ENCODE results near the gene STIP1. TPM values are rescaled to one million over a fixed set of nuclear protein-coding genes. Genes with fewer than 3 reads are reported as not detected.

Gene STIP1
- total RNA-seq, 1 donor from 2014 or later, result 110 TPM

DNA sequence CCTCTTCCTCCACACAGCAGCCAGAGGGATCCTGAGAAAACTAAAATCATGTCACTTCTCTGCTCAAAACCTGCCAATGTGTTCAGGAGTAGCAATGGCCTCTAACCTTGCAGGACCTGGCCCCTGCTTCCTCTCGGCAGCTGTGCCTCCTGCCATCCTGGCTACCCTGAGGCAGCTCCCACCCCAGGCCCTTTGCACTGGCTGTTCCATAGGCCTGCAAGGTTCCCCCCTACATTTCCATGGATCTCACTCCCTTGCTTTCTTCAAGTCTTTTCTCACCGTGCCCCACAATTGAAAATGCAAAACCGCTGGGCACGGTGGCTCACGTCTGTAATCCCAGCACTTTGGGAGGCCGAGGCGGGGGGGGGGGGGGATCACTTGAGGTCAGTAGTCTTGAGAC lies 2.1 kb upstream of the STIP1 start:
- no peak for DNase-seq
- ATAC-seq, result no peak
- Histone ChIP-seq H3K27ac (no peak overlapping the region), H3K4me1 (peaks cover 34% of the 10 kb centered on the region), H3K36me3 (no peaks in the 10 kb centered on the region), H3K9me3 (no peaks in the 10 kb centered on the region), H3K27me3 (no peaks in the 10 kb centered on the region), H3K4me3 (no peak overlapping the region)
- TF ChIP-seq CTCF (IDR thresholded peaks at IDR 0.05), result no peak
- intact Hi-C loops (cut with DNase I), result no loop called here

- no peaks in the 10 kb centered on the region for H3K27me3 ChIP-seq
- H3K36me3 ChIP-seq, result peaks cover 6% of the 10 kb centered on the region
- peaks cover 42% of the 10 kb centered on the region for H3K4me1 ChIP-seq
- DNase-seq (peak; percentile 95), ATAC-seq (peak; percentile 66)
- intact Hi-C loops (cut with DNase I), result no loop called here
- peak; percentile 40 for TF ChIP-seq CTCF (IDR thresholded peaks at IDR 0.05)
- no peaks in the 10 kb centered on the region for H3K9me3 ChIP-seq
- H3K4me3 ChIP-seq, result peak overlapping the region; percentile 90
- H3K27ac ChIP-seq, result peak overlapping the region; percentile 96
Measured at GRCh38 chr11:64185175-64185692, 737 bp upstream of the STIP1 start.

GRCh38 chr11:64186492-64187165 lies 658 bp downstream of the STIP1 start:
- Histone ChIP-seq H3K36me3 (peaks cover 11% of the 10 kb centered on the region), H3K4me3 (no peak overlapping the region), H3K4me1 (peaks cover 34% of the 10 kb centered on the region), H3K27me3 (no peaks in the 10 kb centered on the region), H3K9me3 (no peaks in the 10 kb centered on the region), H3K27ac (no peak overlapping the region)
- intact Hi-C loops (cut with DNase I), result no loop called here
- no peak for ATAC-seq
- no peak for TF ChIP-seq CTCF (IDR thresholded peaks at IDR 0.05)
- DNase-seq, result no peak

DNA sequence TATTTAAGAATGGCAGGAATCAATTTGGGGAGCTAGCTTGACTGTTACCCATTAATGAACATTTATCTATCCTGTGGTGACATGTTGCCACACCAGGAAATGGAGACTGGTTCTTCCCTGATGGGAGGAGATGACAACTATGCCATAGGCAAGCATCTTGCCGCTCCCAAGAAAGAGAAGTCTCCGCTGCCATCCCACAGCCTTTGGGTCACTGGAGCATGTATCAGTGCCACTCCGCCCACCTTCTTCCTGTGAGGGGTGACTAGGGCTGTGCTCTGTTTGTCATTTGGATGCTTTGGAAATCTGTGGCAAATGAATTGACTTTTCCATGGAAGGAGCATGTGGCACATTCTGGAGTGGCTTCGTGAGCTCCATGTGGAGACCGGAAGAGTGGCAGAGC lies 6.5 kb downstream of the STIP1 start:
- peaks cover 10% of the 10 kb centered on the region for H3K4me1 ChIP-seq
- H3K36me3 ChIP-seq, result peaks cover 62% of the 10 kb centered on the region
- no peak overlapping the region for H3K27ac ChIP-seq
- H3K27me3 ChIP-seq, result no peaks in the 10 kb centered on the region
- H3K9me3 ChIP-seq, result no peaks in the 10 kb centered on the region
- ATAC-seq (peak; percentile 92), DNase-seq (no peak)
- H3K4me3 ChIP-seq, result no peak overlapping the region
- no peak for TF ChIP-seq CTCF (IDR thresholded peaks at IDR 0.05)
- intact Hi-C loops (cut with DNase I), result no loop called here

DNA sequence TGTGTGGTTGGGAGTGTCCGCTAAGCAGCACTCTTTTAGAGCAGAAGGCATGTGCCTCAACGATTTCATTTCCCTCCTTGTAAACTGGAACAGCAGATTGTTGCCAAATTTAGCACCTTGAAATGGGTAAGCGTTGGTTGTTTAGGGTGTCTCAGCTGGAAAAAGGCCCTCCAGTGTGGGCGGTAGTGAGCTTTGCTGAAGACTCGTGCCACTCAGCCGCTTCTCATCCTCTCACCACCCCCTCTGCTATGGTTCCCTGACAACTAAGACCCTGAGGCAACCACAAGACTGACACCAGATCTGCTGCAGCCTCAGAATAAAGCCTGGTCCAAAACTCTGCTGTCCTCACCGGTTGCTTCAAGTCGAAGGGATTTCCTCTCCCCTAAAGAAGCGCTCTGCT lies 10.7 kb downstream of the STIP1 start:
- ATAC-seq (no peak), DNase-seq (no peak)
- Histone ChIP-seq H3K27me3 (no peaks in the 10 kb centered on the region), H3K4me3 (no peak overlapping the region), H3K4me1 (no peaks in the 10 kb centered on the region), H3K9me3 (no peaks in the 10 kb centered on the region), H3K27ac (no peak overlapping the region), H3K36me3 (peaks cover 93% of the 10 kb centered on the region)
- TF ChIP-seq CTCF (IDR thresholded peaks at IDR 0.05), result no peak
- intact Hi-C loops (cut with DNase I), result no loop called here

Data from upper lobe of right lung (tissue), 1 donor.